ENCODE results near the gene RPS15.
A peak's percentile ranks its signal among the peaks of the same experiment; 100 is the strongest.

The RPS15 gene

GRCh38 chr19:1445932-1446712, 7.9 kb downstream of the RPS15 start:
- Histone ChIP-seq H3K4me1 (peaks cover 38% of the 10 kb centered on the region), H3K27ac (no peak overlapping the region), H3K9me3 (no peaks in the 10 kb centered on the region), H3K36me3 (peaks cover 23% of the 10 kb centered on the region), H3K4me3 (0 out of 2 replicates have a peak overlapping the region, but pooled peaks have one; percentile 4), H3K27me3 (peaks cover 65% of the 10 kb centered on the region), H3K4me2 (no peak overlapping the region), H3K9ac (no peak overlapping the region), H4K20me1 (peaks cover 99% of the 10 kb centered on the region)
- no peak for TF ChIP-seq Cebpa-rat (IDR thresholded peaks at IDR 0.05)

GRCh38 chr19:1446713-1447481, 8.7 kb downstream of the RPS15 start:
- no peak for TF ChIP-seq Cebpa-rat (IDR thresholded peaks at IDR 0.05)
- peaks cover 93% of the 10 kb centered on the region for H4K20me1 ChIP-seq
- no peaks in the 10 kb centered on the region for H3K9me3 ChIP-seq
- no peak overlapping the region for H3K9ac ChIP-seq
- H3K36me3 ChIP-seq, result peaks cover 15% of the 10 kb centered on the region
- H3K27me3 ChIP-seq, result peaks cover 73% of the 10 kb centered on the region
- H3K4me2 ChIP-seq, result 0 out of 2 replicates have a peak overlapping the region, but pooled peaks have one; percentile 9
- 0 out of 2 replicates have a peak overlapping the region, but pooled peaks have one; percentile 4 for H3K4me3 ChIP-seq
- peaks cover 35% of the 10 kb centered on the region for H3K4me1 ChIP-seq
- no peak overlapping the region for H3K27ac ChIP-seq

GRCh38 chr19:1447504-1447903, 9.3 kb downstream of the RPS15 start:
- no peak overlapping the region for H3K27ac ChIP-seq
- no peaks in the 10 kb centered on the region for H3K9me3 ChIP-seq
- H3K4me1 ChIP-seq, result peaks cover 31% of the 10 kb centered on the region
- H3K9ac ChIP-seq, result no peak overlapping the region
- TF ChIP-seq Cebpa-rat (IDR thresholded peaks at IDR 0.05), result no peak
- H3K4me2 ChIP-seq, result no peak overlapping the region
- H4K20me1 ChIP-seq, result peaks cover 93% of the 10 kb centered on the region
- H3K4me3 ChIP-seq, result no peak overlapping the region
- peaks cover 9% of the 10 kb centered on the region for H3K36me3 ChIP-seq
- H3K27me3 ChIP-seq, result peaks cover 79% of the 10 kb centered on the region

- no peak for TF ChIP-seq Cebpa-rat (IDR thresholded peaks at IDR 0.05)
- Histone ChIP-seq H3K9me3 (no peaks in the 10 kb centered on the region), H4K20me1 (peaks cover 93% of the 10 kb centered on the region), H3K4me3 (no peak overlapping the region), H3K27me3 (peaks cover 83% of the 10 kb centered on the region), H3K4me1 (peaks cover 31% of the 10 kb centered on the region), H3K36me3 (peaks cover 5% of the 10 kb centered on the region), H3K4me2 (no peak overlapping the region), H3K9ac (no peak overlapping the region), H3K27ac (no peak overlapping the region)
These were observed 9.7 kb downstream of the RPS15 start for GRCh38 chr19:1447944-1448343.

GRCh38 chr19:1449467-1450442, 11.6 kb downstream of the RPS15 start, which contains the start of gene APC2:
TSS of gene APC2 (plus strand) at chr19:1450121. CDS start at chr19:1453002, 2,881 bp downstream.
- no peak within 1 kb of the TSS for H3K9ac ChIP-seq
- TF ChIP-seq Cebpa-rat (IDR thresholded peaks at IDR 0.05), result no peak
- no peak within 1 kb of the TSS for H3K27ac ChIP-seq
- H3K4me2 ChIP-seq, result peak within 1 kb of the TSS; percentile 78
- H4K20me1 ChIP-seq, result peaks cover 79% of the 10 kb centered on the region
- H3K36me3 ChIP-seq, result no peaks in the 10 kb centered on the region
- peaks cover 96% of the 10 kb centered on the region for H3K27me3 ChIP-seq
- H3K4me3 ChIP-seq, result peak within 1 kb of the TSS; percentile 56
- no peaks in the 10 kb centered on the region for H3K9me3 ChIP-seq
- H3K4me1 ChIP-seq, result peaks cover 37% of the 10 kb centered on the region

- H3K36me3 ChIP-seq, result no peaks in the 10 kb centered on the region
- H4K20me1 ChIP-seq, result peaks cover 70% of the 10 kb centered on the region
- no peak overlapping the region for H3K9ac ChIP-seq
- H3K4me1 ChIP-seq, result peaks cover 40% of the 10 kb centered on the region
- no peak overlapping the region for H3K4me3 ChIP-seq
- no peak overlapping the region for H3K27ac ChIP-seq
- no peaks in the 10 kb centered on the region for H3K9me3 ChIP-seq
- no peak for TF ChIP-seq Cebpa-rat (IDR thresholded peaks at IDR 0.05)
- H3K4me2 ChIP-seq, result peak overlapping the region; percentile 78; the same call in 1 of the 2 replicates
- H3K27me3 ChIP-seq, result peaks cover 92% of the 10 kb centered on the region
These were observed 12.8 kb downstream of the RPS15 start for GRCh38 chr19:1450735-1451731.

- TF ChIP-seq Cebpa-rat (IDR thresholded peaks at IDR 0.05), result no peak
- H3K27me3 ChIP-seq, result peaks cover 92% of the 10 kb centered on the region
- H4K20me1 ChIP-seq, result peaks cover 70% of the 10 kb centered on the region
- H3K9ac ChIP-seq, result no peak overlapping the region
- H3K4me1 ChIP-seq, result peaks cover 51% of the 10 kb centered on the region
- H3K36me3 ChIP-seq, result no peaks in the 10 kb centered on the region
- no peaks in the 10 kb centered on the region for H3K9me3 ChIP-seq
- no peak overlapping the region for H3K27ac ChIP-seq
- no peak overlapping the region for H3K4me2 ChIP-seq
- no peak overlapping the region for H3K4me3 ChIP-seq
These were observed 14.0 kb downstream of the RPS15 start for GRCh38 chr19:1451916-1452801.

Measured in BLaER1 (cell line).